HCT116 (cell line): ENCODE measurements around the gene SDC1. TPM values are rescaled to one million over a fixed set of nuclear protein-coding genes. Genes with fewer than 3 reads are reported as not detected.

ENCODE experiments used
- ATAC-seq: fragments of 200-7000 bp; cut with Tn5 transposase; 2 replicates; pipeline ENCODE4 v1.9.1; 2020; ENCODE audit warnings: mild to moderate bottlenecking, moderate library complexity
- BruUV-seq: library from RNA; stranded (reverse); fragments of 400-500 nt; replicated peaks from 2 replicates; lab custom pipeline; 2021; lab: Mats Ljungman, UMichigan
- CTCF ChIA-PET: fragments of 300-600 bp; sonication (Branson Sonifier 250); formaldehyde crosslinking; loops from one replicate; lab custom pipeline; 2021; ENCODE audit warnings: antibody characterized with exemption; lab: Charles Lee
- POLR2A ChIA-PET: fragments of 300-600, 350-600 bp; sonication (Branson Sonifier 250); formaldehyde crosslinking; loops from one replicate; lab custom pipeline; 2021; ENCODE audit warnings: antibody characterized with exemption; lab: Charles Lee
- RAD21 ChIA-PET, 2 experiments: fragments of 300-600 bp; sonication (Branson Sonifier 250); formaldehyde crosslinking; loops; one replicate each; lab custom pipeline; 2023; ENCODE audit warnings: low total read pairs in 2 of 2; ENCODE audit not compliant: uncharacterized antibody in 2 of 2, unreplicated experiment in 2 of 2, low non-redundant PET in 1 of 2; lab: Charles Lee
- DNase-seq: peaks from one replicate; pipeline ENCODE4 v3.0.0-alpha.2; 2010; ENCODE audit warnings: low read depth, low spot score
- H2AFZ ChIP-seq: fragments of 200-600 bp; shearing (Covaris generic), sonication (generic); 2 replicates; pipeline ENCODE4 v1.6.1; 2017; ENCODE audit warnings: low read depth, mixed run types, mixed read lengths, antibody characterized with exemption, low read length; ENCODE audit not compliant: poor library complexity, severe bottlenecking
- H3K27ac ChIP-seq: 2 replicates; pipeline ENCODE4 v1.5.1; 2012; ENCODE audit warnings: low read depth, low read length
- H3K27me3 ChIP-seq: fragments of 200-600 bp; sonication (generic); 2 replicates; pipeline ENCODE4 v1.6.1; 2016; ENCODE audit warnings: mixed run types, low read length, mixed read lengths; ENCODE audit not compliant: insufficient read depth
- H3K36me3 ChIP-seq, 2 experiments: fragments of 200-500 bp in 1 of 2; fragments of 200-600 bp in 1 of 2; sonication (Bioruptor generic) in 1 of 2; sonication (generic) in 1 of 2; 2 replicates each; pipeline versions ENCODE4 v1.5.1 to v1.6.1; 2014 to 2016; ENCODE audit warnings: low read length in 2 of 2, inconsistent platforms in 1 of 2, mixed read lengths in 1 of 2, mixed run types in 1 of 2; ENCODE audit not compliant: insufficient read depth in 2 of 2, control insufficient read depth in 1 of 2
- H3K4me1 ChIP-seq, 2 experiments: fragments of 200-600 bp in 1 of 2; sonication (generic) in 1 of 2; 2 replicates each; pipeline versions ENCODE4 v1.5.1 to v1.6.1; 2012 to 2017; ENCODE audit warnings: low read length in 2 of 2, inconsistent platforms in 1 of 2, mild to moderate bottlenecking in 1 of 2, mixed read lengths in 1 of 2, mixed run types in 1 of 2, moderate library complexity in 1 of 2; ENCODE audit not compliant: insufficient read depth in 2 of 2, control insufficient read depth in 1 of 2
- H3K4me2 ChIP-seq: fragments of 200-600 bp; sonication (generic); 2 replicates; pipeline ENCODE4 v1.6.1; 2017; ENCODE audit warnings: mixed run types, low read length, mixed read lengths
- H3K4me3 ChIP-seq, 2 experiments: fragments of 200-600 bp in 1 of 2; sonication (generic) in 1 of 2; replicated peaks in 1 of 2; 2 replicates each; pipeline ENCODE4 v1.5.1; 2011 to 2016; ENCODE audit warnings: low read length in 2 of 2, control low read depth in 1 of 2, low read depth in 1 of 2, mild to moderate bottlenecking in 1 of 2, mixed read lengths in 1 of 2, mixed run types in 1 of 2
- H3K79me2 ChIP-seq: fragments of 200-600 bp; sonication (generic); 2 replicates; pipeline ENCODE4 v1.6.1; 2017; ENCODE audit warnings: mild to moderate bottlenecking, mixed run types, low read length, moderate library complexity, mixed read lengths; ENCODE audit not compliant: insufficient read depth
- H3K9ac ChIP-seq: fragments of 200-600 bp; sonication (generic); 2 replicates; pipeline ENCODE4 v1.6.1; 2016; ENCODE audit warnings: low read length, mixed read lengths
- H3K9me2 ChIP-seq: fragments of 200-600 bp; sonication (generic), shearing (Covaris generic); 2 replicates; pipeline ENCODE4 v1.6.1; 2017; ENCODE audit warnings: mixed run types, mild to moderate bottlenecking, moderate library complexity; ENCODE audit not compliant: insufficient read depth
- H3K9me3 ChIP-seq, 2 experiments: fragments of 200-500 bp in 1 of 2; fragments of 200-600 bp in 1 of 2; sonication (Bioruptor generic) in 1 of 2; sonication (generic) in 1 of 2; 2 replicates each; pipeline ENCODE4 v1.6.1; 2014 to 2017; ENCODE audit warnings: low read length in 2 of 2, mixed read lengths in 2 of 2, inconsistent platforms in 1 of 2, low read depth in 1 of 2, mild to moderate bottlenecking in 1 of 2, mixed run types in 1 of 2, moderate library complexity in 1 of 2; ENCODE audit not compliant: control insufficient read depth in 1 of 2, insufficient read depth in 1 of 2
- H4K20me1 ChIP-seq: fragments of 200-600 bp; sonication (generic), shearing (Covaris generic); 2 replicates; pipeline ENCODE4 v1.6.1; 2017; ENCODE audit warnings: mixed run types, mild to moderate bottlenecking, moderate library complexity; ENCODE audit not compliant: insufficient read depth
- CEBPB ChIP-seq: IDR thresholded peaks from 2 replicates; pipeline ENCODE4 v1.6.1; 2012; ENCODE audit warnings: low read depth
- EGR1 ChIP-seq: IDR thresholded peaks from 2 replicates; pipeline ENCODE4 v1.6.1; 2012; ENCODE audit warnings: low read depth
- ELF1 ChIP-seq: IDR thresholded peaks from 2 replicates; pipeline ENCODE4 v1.6.1; 2012; ENCODE audit warnings: low read depth, borderline replicate concordance
- EZH2phosphoT487 ChIP-seq: fragments of 200-600 bp; IDR thresholded peaks from 2 replicates; pipeline ENCODE4 v1.6.1; 2018; ENCODE audit warnings: antibody characterized with exemption, borderline replicate concordance
- JUND ChIP-seq: IDR thresholded peaks from 2 replicates; pipeline ENCODE4 v1.6.1; 2012
- POLR2A ChIP-seq: IDR thresholded peaks from 2 replicates; pipeline ENCODE4 v1.7.0; 2011; ENCODE audit warnings: borderline replicate concordance; ENCODE audit not compliant: insufficient read depth, insufficient read length; ENCODE audit errors: extremely low read depth
- POLR2AphosphoS5 ChIP-seq: IDR thresholded peaks from 2 replicates; pipeline ENCODE4 v1.6.1; 2011; ENCODE audit warnings: mild to moderate bottlenecking, low read depth, low read length, moderate library complexity
- RAD21 ChIP-seq: IDR thresholded peaks from 2 replicates; pipeline ENCODE4 v1.6.1; 2012; ENCODE audit warnings: low read depth, mild to moderate bottlenecking
- SP1 ChIP-seq: IDR thresholded peaks from 2 replicates; pipeline ENCODE4 v1.6.1; 2012; ENCODE audit warnings: low read depth
- SRF ChIP-seq: IDR thresholded peaks from 2 replicates; pipeline ENCODE4 v1.6.1; 2012; ENCODE audit warnings: low read depth
- YY1 ChIP-seq: IDR thresholded peaks from 2 replicates; pipeline ENCODE4 v1.6.1; 2011; ENCODE audit warnings: low read length, low read depth, moderate library complexity, mild to moderate bottlenecking; ENCODE audit not compliant: insufficient replicate concordance; ENCODE audit errors: extremely low read depth
- ZFX ChIP-seq: fragments of 450-650 bp; IDR thresholded peaks from 2 replicates; pipeline ENCODE4 v1.6.1; 2017
- ZNF274 ChIP-seq: fragments of 200-500 bp; sonication (Bioruptor generic); IDR thresholded peaks from 2 replicates; pipeline ENCODE4 v1.6.1; 2014; ENCODE audit warnings: mild to moderate bottlenecking, low read depth, low read length, inconsistent platforms
- intact Hi-C: fragments of 100-400 bp; cut with micrococcal nuclease; formaldehyde crosslinking; loops from 2 replicates; pipeline ENCODE4 v1.10.0; 2022
- total RNA-seq: library from RNA; stranded (reverse); gene quantifications from one replicate; pipeline ENCODE4 v1.2.1, GENCODE V29; 2021; ENCODE audit not compliant: unreplicated experiment
- TF ChIP-seq, protein P1 (sequence below): IDR thresholded peaks from 2 replicates; pipeline ENCODE4 v1.6.1; 2012
- TF ChIP-seq, protein P2 (sequence below): IDR thresholded peaks from 2 replicates; pipeline ENCODE4 v1.6.1; 2012
- TF ChIP-seq, protein P3 (sequence below), 3 experiments: fragments of 200-600 bp in 1 of 3; sonication (generic) in 1 of 3; IDR thresholded peaks in 2 of 3; conservative IDR thresholded peaks in 1 of 3; 2 replicates each; pipeline ENCODE4 v1.5.1; 2012 to 2017; ENCODE audit warnings: low read depth in 2 of 3, low read length in 2 of 3, antibody characterized with exemption in 1 of 3, borderline replicate concordance in 1 of 3, control low read depth in 1 of 3, mild to moderate bottlenecking in 1 of 3, mixed read lengths in 1 of 3, mixed run types in 1 of 3, moderate library complexity in 1 of 3; ENCODE audit not compliant: insufficient read depth in 1 of 3

SDC1 gene
- total RNA-seq, 1 experiment from 2014 or later: 32.0 TPM

DNA sequence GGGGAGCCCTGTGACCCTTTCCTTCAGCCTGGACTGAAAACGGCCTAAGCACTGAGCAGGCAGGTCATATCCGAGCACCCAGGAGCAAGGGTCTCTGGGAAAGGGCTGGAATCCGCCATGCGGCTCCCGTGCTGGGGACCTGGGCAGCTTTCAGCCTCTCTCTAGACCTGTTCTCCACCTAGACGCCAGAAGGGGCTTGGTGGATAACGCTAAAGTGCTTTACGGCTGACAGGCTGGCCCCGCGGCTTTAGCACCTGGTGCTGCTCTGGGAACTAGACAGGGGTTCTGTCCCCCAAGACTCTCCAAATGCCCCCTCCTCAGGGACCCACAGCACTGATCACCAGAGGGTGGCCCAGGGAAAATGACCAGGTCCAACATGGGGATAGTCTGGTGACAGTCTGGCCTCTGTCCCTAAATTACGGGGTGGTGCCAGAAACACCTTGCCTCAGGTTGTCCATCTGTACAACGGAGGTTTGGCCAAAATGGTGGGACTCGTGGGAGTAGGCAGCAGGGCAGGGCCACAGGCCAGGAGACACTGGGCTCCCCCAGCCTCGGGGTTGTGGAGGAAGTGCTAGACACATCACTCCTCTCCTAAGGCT is 13.0 kb downstream of the SDC1 start:
- POLR2A ChIA-PET: no interaction called here
- ATAC-seq: no peak
- Histone ChIP-seq H3K27me3 (no peaks in the 10 kb centered on the region), H3K4me2 (no peak overlapping the region), H3K79me2 (no peaks in the 10 kb centered on the region), H3K4me1 (peaks cover 0 to 8% of the 10 kb centered on the region in 2 experiments; a peak in 1 of 4 replicates), H2AFZ (no peak overlapping the region), H3K9me3 (no peaks in the 10 kb centered on the region), H3K9me2 (no peaks in the 10 kb centered on the region), H3K36me3 (no peaks in the 10 kb centered on the region), H3K27ac (no peak overlapping the region), H4K20me1 (no peaks in the 10 kb centered on the region), H3K4me3 (no peak overlapping the region), H3K9ac (no peak overlapping the region)
- intact Hi-C loops: no loop called here
- BruUV-seq: no TSS peak
- DNase-seq: no peak
- TF ChIP-seq SRF (no peak), SP1 (no peak), JUND (no peak), ZNF274 (no peak), RAD21 (no peak), CEBPB (no peak), POLR2AphosphoS5 (no peak), EGR1 (no peak), YY1 (no peak), POLR2A (no peak), ZFX (no peak), EZH2phosphoT487 (no peak), ELF1 (no peak)
- TF ChIP-seq, protein P1, sequence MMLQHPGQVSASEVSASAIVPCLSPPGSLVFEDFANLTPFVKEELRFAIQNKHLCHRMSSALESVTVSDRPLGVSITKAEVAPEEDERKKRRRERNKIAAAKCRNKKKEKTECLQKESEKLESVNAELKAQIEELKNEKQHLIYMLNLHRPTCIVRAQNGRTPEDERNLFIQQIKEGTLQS: no peak
- TF ChIP-seq, protein P2, sequence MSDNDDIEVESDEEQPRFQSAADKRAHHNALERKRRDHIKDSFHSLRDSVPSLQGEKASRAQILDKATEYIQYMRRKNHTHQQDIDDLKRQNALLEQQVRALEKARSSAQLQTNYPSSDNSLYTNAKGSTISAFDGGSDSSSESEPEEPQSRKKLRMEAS: no peak
- TF ChIP-seq, protein P3, sequence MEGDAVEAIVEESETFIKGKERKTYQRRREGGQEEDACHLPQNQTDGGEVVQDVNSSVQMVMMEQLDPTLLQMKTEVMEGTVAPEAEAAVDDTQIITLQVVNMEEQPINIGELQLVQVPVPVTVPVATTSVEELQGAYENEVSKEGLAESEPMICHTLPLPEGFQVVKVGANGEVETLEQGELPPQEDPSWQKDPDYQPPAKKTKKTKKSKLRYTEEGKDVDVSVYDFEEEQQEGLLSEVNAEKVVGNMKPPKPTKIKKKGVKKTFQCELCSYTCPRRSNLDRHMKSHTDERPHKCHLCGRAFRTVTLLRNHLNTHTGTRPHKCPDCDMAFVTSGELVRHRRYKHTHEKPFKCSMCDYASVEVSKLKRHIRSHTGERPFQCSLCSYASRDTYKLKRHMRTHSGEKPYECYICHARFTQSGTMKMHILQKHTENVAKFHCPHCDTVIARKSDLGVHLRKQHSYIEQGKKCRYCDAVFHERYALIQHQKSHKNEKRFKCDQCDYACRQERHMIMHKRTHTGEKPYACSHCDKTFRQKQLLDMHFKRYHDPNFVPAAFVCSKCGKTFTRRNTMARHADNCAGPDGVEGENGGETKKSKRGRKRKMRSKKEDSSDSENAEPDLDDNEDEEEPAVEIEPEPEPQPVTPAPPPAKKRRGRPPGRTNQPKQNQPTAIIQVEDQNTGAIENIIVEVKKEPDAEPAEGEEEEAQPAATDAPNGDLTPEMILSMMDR (IDR thresholded peaks at IDR 0.05 in 2 of 3, conservative IDR thresholded peaks at IDR 0.05 in 1 of 3; ENCODE audit: borderline replicate concordance in 1 of 3, insufficient read depth in 1 of 3, low read depth in 2 of 3, low read length in 2 of 3): no peak
- CTCF ChIA-PET: no interaction called here
- RAD21 ChIA-PET: no interaction called here
